A549 (cell line): ENCODE data around the gene TRMT44. TPM values are rescaled to one million over a fixed set of nuclear protein-coding genes. Genes with fewer than 3 reads are reported as not detected.

ENCODE experiments used
- ATAC-seq, 2 experiments: fragments of 200-7000 bp in 1 of 2; fragments of >200 bp in 1 of 2; cut with Nextera tagmentation in 1 of 2; cut with Tn5 transposase in 1 of 2; 3 replicates each; pipeline versions ENCODE4 v1.8.0 to v1.9.1; 2018 to 2020; ENCODE audit warnings: mild to moderate bottlenecking in 1 of 2, moderate library complexity in 1 of 2
- CTCF ChIA-PET: fragments of 300-600 bp; sonication (Branson Sonifier 250); formaldehyde crosslinking; extraction: SDS; loops from one replicate; lab custom pipeline; 2021; ENCODE audit warnings: antibody characterized with exemption, inconsistent platforms; lab: Yijun Ruan, JAX
- POLR2A ChIA-PET: fragments of 350-600 bp; formaldehyde crosslinking; extraction: SDS; loops from one replicate; lab custom pipeline; 2021; ENCODE audit warnings: antibody characterized with exemption, inconsistent platforms; lab: Yijun Ruan, JAX
- DNase-seq, 2 experiments: peaks; one replicate each; pipeline versions ENCODE4 v3.0.0 to v3.0.0-alpha.2; 2011 to 2016; ENCODE audit warnings: low read depth in 1 of 2, low spot score in 1 of 2
- FAIRE-seq: peaks from 2 replicates; lab custom pipeline; 2011; peaks lifted over from hg19 to GRCh38; lab: Jason Lieb, UNC
- H3K27ac ChIP-seq, 2 experiments: fragments of >200 bp; sonication (Bioruptor Twin); formaldehyde crosslinking; 3 replicates each; pipeline ENCODE4 v1.5.1; 2016 to 2017
- H3K4me1 ChIP-seq: fragments of >200 bp; sonication (Bioruptor Twin); formaldehyde crosslinking; 3 replicates; pipeline ENCODE4 v1.6.1; 2016
- H3K4me2 ChIP-seq: fragments of >200 bp; sonication (Bioruptor Twin); formaldehyde crosslinking; 3 replicates; pipeline ENCODE4 v1.6.1; 2016
- H3K4me3 ChIP-seq: fragments of >200 bp; sonication (Bioruptor Twin); formaldehyde crosslinking; 3 replicates; pipeline ENCODE4 v1.5.1; 2016
- H3K9me3 ChIP-seq: fragments of >200 bp; sonication (Bioruptor Twin); formaldehyde crosslinking; 3 replicates; pipeline ENCODE4 v1.6.1; 2016
- ATOH8 ChIP-seq: fragments of 250-450 bp; sonication (Bioruptor Pico); IDR thresholded peaks from 2 replicates; pipeline ENCODE4 v1.5.0; 2020; ENCODE audit warnings: low read depth, mild to moderate bottlenecking, moderate library complexity
- CHD4 ChIP-seq: fragments of 200-600 bp; sonication (generic); IDR thresholded peaks from 2 replicates; pipeline ENCODE4 v1.6.1; 2016; ENCODE audit warnings: antibody characterized with exemption, mild to moderate bottlenecking, borderline replicate concordance
- CTCF ChIP-seq: fragments of >200 bp; sonication (Bioruptor Twin); formaldehyde crosslinking; IDR thresholded peaks from 3 replicates; pipeline ENCODE4 v1.5.1; 2016
- E2F6 ChIP-seq: IDR thresholded peaks from 2 replicates; pipeline ENCODE4 v1.6.1; 2012; ENCODE audit warnings: low read depth, borderline replicate concordance
- EHF ChIP-seq: fragments of 250-450 bp; sonication (Bioruptor Pico); IDR thresholded peaks from 2 replicates; pipeline ENCODE4 v1.5.0; 2020; ENCODE audit warnings: mild to moderate bottlenecking
- EP300 ChIP-seq, 2 experiments: fragments of >200 bp; sonication (Bioruptor Twin); formaldehyde crosslinking; IDR thresholded peaks; 2 replicates in 1 of 2; 3 replicates in 1 of 2; pipeline ENCODE4 v1.6.1; 2016 to 2017
- FOSB ChIP-seq: fragments of 250-450 bp; sonication (Bioruptor Pico); IDR thresholded peaks from 2 replicates; pipeline ENCODE4 v1.5.0; 2020; ENCODE audit warnings: mild to moderate bottlenecking, moderate library complexity
- FOSL2 ChIP-seq, 2 experiments: fragments of 450-650 bp in 1 of 2; fragments of >200 bp in 1 of 2; sonication (Bioruptor Twin) in 1 of 2; formaldehyde crosslinking; IDR thresholded peaks; 2 replicates each; pipeline versions ENCODE4 v1.5.0 to v1.6.1; 2016 to 2020; ENCODE audit warnings: mild to moderate bottlenecking in 1 of 2, moderate library complexity in 1 of 2
- HMGXB4 ChIP-seq: fragments of 250-450 bp; sonication (Bioruptor Pico); IDR thresholded peaks from 2 replicates; pipeline ENCODE4 v1.5.0; 2021; ENCODE audit warnings: mild to moderate bottlenecking, moderate library complexity, borderline replicate concordance
- KDM5A ChIP-seq: fragments of 200-600 bp; sonication (generic); IDR thresholded peaks from 2 replicates; pipeline ENCODE4 v1.6.1; 2016; ENCODE audit warnings: antibody characterized with exemption, mild to moderate bottlenecking
- MAX ChIP-seq: IDR thresholded peaks from 2 replicates; pipeline ENCODE4 v1.6.1; 2012
- MAZ ChIP-seq: fragments of 150-350 bp; IDR thresholded peaks from 2 replicates; pipeline ENCODE4 v1.6.1; 2014; ENCODE audit warnings: antibody characterized with exemption, low read depth, low read length, borderline replicate concordance
- MYC ChIP-seq: IDR thresholded peaks from 2 replicates; pipeline ENCODE4 v1.6.1; 2012; ENCODE audit warnings: mild to moderate bottlenecking, inconsistent platforms, low read length, improper control_type of control experiment, borderline replicate concordance
- NPAS2 ChIP-seq: fragments of 250-450 bp; sonication (Bioruptor Pico); IDR thresholded peaks from 2 replicates; pipeline ENCODE4 v1.8.0; 2022; ENCODE audit warnings: mild to moderate bottlenecking, moderate library complexity, borderline replicate concordance
- PHF8 ChIP-seq: fragments of 200-600 bp; sonication (generic); IDR thresholded peaks from 2 replicates; pipeline ENCODE4 v1.6.1; 2016; ENCODE audit warnings: low read depth, mild to moderate bottlenecking, antibody characterized with exemption, moderate library complexity, borderline replicate concordance
- POLR2AphosphoS2 ChIP-seq: conservative IDR thresholded peaks from 2 replicates; pipeline ENCODE4 v1.6.1; 2012; ENCODE audit warnings: low read length, improper control_type of control experiment, inconsistent platforms
- RARB ChIP-seq: fragments of 250-450 bp; sonication (Bioruptor Pico); IDR thresholded peaks from 2 replicates; pipeline ENCODE4 v1.8.0; 2021; ENCODE audit warnings: mild to moderate bottlenecking, moderate library complexity
- REST ChIP-seq: fragments of 200-600 bp; sonication (generic); IDR thresholded peaks from 2 replicates; pipeline ENCODE4 v1.6.1; 2016; ENCODE audit warnings: antibody characterized with exemption, mild to moderate bottlenecking, moderate library complexity
- SMC3 ChIP-seq: fragments of >200 bp; sonication (Bioruptor Twin); formaldehyde crosslinking; IDR thresholded peaks from 3 replicates; pipeline ENCODE4 v1.6.1; 2018; ENCODE audit warnings: inconsistent platforms
- SREBF2 ChIP-seq: fragments of 450-650 bp; IDR thresholded peaks from 2 replicates; pipeline ENCODE4 v1.6.1; 2014; ENCODE audit warnings: mild to moderate bottlenecking, moderate library complexity
- TFCP2L1 ChIP-seq: fragments of 250-450 bp; sonication (Bioruptor Pico); IDR thresholded peaks from 2 replicates; pipeline ENCODE4 v1.5.0; 2021; ENCODE audit warnings: mild to moderate bottlenecking
- WGBS: methylation state at CpG from one replicate; pipeline ENCODE4 v1.1.6; 2017; ENCODE audit errors: missing lambda C conversion rate; 5-methylcytosine and 5-hydroxymethylcytosine counted together
- polyA plus RNA-seq, 4 experiments: library from polyadenylated mRNA; depleted of rRNA in 3 of 4; stranded (reverse); fragments of >200 nt; fragmentation: RNase III in 1 of 4; extraction: RNeasy Plus Mini Kit Qiagen cat#74134 plus additional on column Dnase treatment in 1 of 4; gene quantifications; 2 replicates in 3 of 4; 3 replicates in 1 of 4; pipeline ENCODE4 v1.2.3, GENCODE V29; 2011 to 2017

Gene TRMT44
- polyA plus RNA-seq, 2 of the 4 experiments (the other 2 are of a cell fraction): 5.0 to 7.0 TPM

GRCh38 chr4:8433136-8433535 lies 7.4 kb upstream of the TRMT44 start:
- Histone ChIP-seq H3K4me3 (no peak overlapping the region), H3K4me2 (no peak overlapping the region), H3K27ac (no peak overlapping the region), H3K9me3 (no peaks in the 10 kb centered on the region)
- 89% methylated on average over 5 of the region's 5 CpGs for WGBS
- POLR2A ChIA-PET: no interaction called here
- no peak for ATAC-seq
- no peak for TF ChIP-seq ATOH8 (CRISPR knock-in tag)
- TF ChIP-seq, all 56 proteins: peak for 0
- CTCF ChIA-PET: interaction anchor here (1.5 kb wide), 1 partner anchor 30 kb away, joined by 3 read pairs; no protein-coding TSS in a partner anchor
- DNase-seq (no peak), FAIRE-seq (no peak)
- no peaks in the 10 kb centered on the region for H3K4me1 ChIP-seq

- Histone ChIP-seq H3K27ac (no peak overlapping the region), H3K4me1 (peaks cover 7% of the 10 kb centered on the region; the same call in 1 of the 3 replicates), H3K4me2 (no peak overlapping the region), H3K9me3 (no peaks in the 10 kb centered on the region), H3K4me3 (no peak overlapping the region)
- ChIA-PET CTCF (no interaction called here), POLR2A (no interaction called here)
- TF ChIP-seq TFCP2L1: no peak
- TF ChIP-seq HMGXB4 (CRISPR knock-in tag): no peak
- no peak for TF ChIP-seq MAX
- no peak for TF ChIP-seq MYC
- TF ChIP-seq E2F6: no peak
- TF ChIP-seq RARB (CRISPR knock-in tag): no peak
- no peak for TF ChIP-seq SMC3
- TF ChIP-seq REST: no peak
- no peak for TF ChIP-seq CHD4
- TF ChIP-seq NPAS2 (CRISPR knock-in tag): no peak
- TF ChIP-seq SREBF2: no peak
- no peak for TF ChIP-seq POLR2AphosphoS2
- no peak for TF ChIP-seq FOSL2 (IDR thresholded peaks at IDR 0.05)
- TF ChIP-seq FOSL2 (CRISPR knock-in tag; IDR thresholded peaks at IDR 0.05): no peak
- TF ChIP-seq KDM5A: no peak
- no peak for TF ChIP-seq EHF
- TF ChIP-seq MAZ: no peak
- no peak for TF ChIP-seq PHF8
- TF ChIP-seq FOSB (CRISPR knock-in tag): no peak
- no peak for TF ChIP-seq CTCF
- TF ChIP-seq EP300 (IDR thresholded peaks at IDR 0.05): no peak
- no peak for ATAC-seq
- WGBS: 88% methylated on average over 19 of the region's 21 CpGs
- no peak for FAIRE-seq
- no peak for DNase-seq
These were observed 6.1 kb upstream of the TRMT44 start for GRCh38 chr4:8434251-8435073.
